Endothelial cell of umbilical vein (primary cell): ENCODE data around the gene IL4I1. TPM values are rescaled to one million over a fixed set of nuclear protein-coding genes. Genes with fewer than 3 reads are reported as not detected.

Experiments
- BruUV-seq: library from RNA; stranded (reverse); fragments of 400-500 nt; replicated peaks from 2 replicates; lab custom pipeline; 2021; lab: Mats Ljungman, UMichigan
- CTCF ChIA-PET: fragments of 300-600, 350-600 bp; sonication (Branson Sonifier 250); formaldehyde crosslinking; loops from one replicate; lab custom pipeline; 2021; ENCODE audit warnings: antibody characterized with exemption, inconsistent platforms; lab: Charles Lee
- POLR2A ChIA-PET: fragments of 300-600, 350-600 bp; sonication (Branson Sonifier 250); formaldehyde crosslinking; loops from one replicate; lab custom pipeline; 2021; ENCODE audit warnings: antibody characterized with exemption, inconsistent platforms; lab: Charles Lee
- DNase-seq: peaks from one replicate; pipeline ENCODE4 v3.0.0-alpha.2; 2011; ENCODE audit warnings: low read depth, low spot score
- FAIRE-seq: peaks from 2 replicates; lab custom pipeline; 2011; peaks lifted over from hg19 to GRCh38; lab: Jason Lieb, UNC
- H2AFZ ChIP-seq: 2 replicates; pipeline ENCODE4 v1.6.0; 2012; ENCODE audit warnings: low read depth, low read length, control low read depth, inconsistent platforms
- H3K27ac ChIP-seq: 2 replicates; pipeline ENCODE4 v1.5.1; 2011; ENCODE audit warnings: low read depth, mild to moderate bottlenecking, control low read depth, low read length, moderate library complexity; ENCODE audit not compliant: insufficient read depth
- H3K27me3 ChIP-seq, 2 experiments: 2 replicates each; pipeline versions ENCODE4 v1.6.0 to v1.6.1; 2011; ENCODE audit warnings: low read length in 2 of 2, mixed read lengths in 1 of 2; ENCODE audit not compliant: control insufficient read depth in 2 of 2, insufficient read depth in 2 of 2
- H3K36me3 ChIP-seq, 2 experiments: 2 replicates in 1 of 2; 3 replicates in 1 of 2; pipeline ENCODE4 v1.5.1; 2011; ENCODE audit warnings: low read length in 2 of 2, mild to moderate bottlenecking in 1 of 2, moderate library complexity in 1 of 2; ENCODE audit not compliant: control insufficient read depth in 2 of 2, insufficient read depth in 2 of 2; ENCODE audit errors: extremely low read depth in 1 of 2
- H3K4me1 ChIP-seq: 3 replicates; pipeline ENCODE4 v1.5.1; 2011; ENCODE audit warnings: mild to moderate bottlenecking, low read length; ENCODE audit not compliant: control insufficient read depth, insufficient read depth; ENCODE audit errors: extremely low read depth
- H3K4me2 ChIP-seq: 2 replicates; pipeline ENCODE4 v1.6.1; 2011; ENCODE audit warnings: low read length, control low read depth, mixed read lengths; ENCODE audit not compliant: insufficient read depth
- H3K4me3 ChIP-seq, 3 experiments: fragments of 200-600 bp in 1 of 3; sonication (generic), shearing (Covaris generic) in 1 of 3; replicated peaks in 1 of 3; 2 replicates each; pipeline ENCODE4 v1.5.1; 2011 to 2016; ENCODE audit warnings: control low read depth in 3 of 3, low read length in 3 of 3, mild to moderate bottlenecking in 2 of 3, inconsistent platforms in 1 of 3, low read depth in 1 of 3, moderate library complexity in 1 of 3; ENCODE audit not compliant: insufficient read depth in 1 of 3
- H3K79me2 ChIP-seq: 2 replicates; pipeline ENCODE4 v1.6.0; 2012; ENCODE audit warnings: low read length, inconsistent platforms; ENCODE audit not compliant: control insufficient read depth, insufficient read depth
- H3K9ac ChIP-seq: replicated peaks from 2 replicates; pipeline ENCODE3; 2011; ENCODE audit warnings: low read length, control low read depth; ENCODE audit not compliant: insufficient read depth; ENCODE audit errors: extremely low read depth
- H3K9me1 ChIP-seq: replicated peaks from 3 replicates; pipeline ENCODE4 v1.6.0; 2011; ENCODE audit warnings: mild to moderate bottlenecking, low read length; ENCODE audit not compliant: control insufficient read depth, insufficient read depth; ENCODE audit errors: extremely low read depth
- H3K9me3 ChIP-seq: replicated peaks from 2 replicates; pipeline ENCODE4 v1.5.1; 2012; ENCODE audit warnings: low read length, inconsistent platforms; ENCODE audit not compliant: control insufficient read depth, insufficient read depth
- H4K20me1 ChIP-seq: replicated peaks from 2 replicates; pipeline ENCODE3; 2011; ENCODE audit warnings: mild to moderate bottlenecking, low read length; ENCODE audit not compliant: control insufficient read depth, insufficient read depth; ENCODE audit errors: extremely low read depth
- CTCF ChIP-seq, 2 donors: IDR thresholded peaks; 1 replicate in 1 of 2; 2 replicates in 1 of 2; pipeline ENCODE4 v1.5.1; 2011; ENCODE audit warnings: low read length in 2 of 2, mild to moderate bottlenecking in 2 of 2, moderate library complexity in 2 of 2, control low read depth in 1 of 2, inconsistent platforms in 1 of 2, low read depth in 1 of 2; ENCODE audit not compliant: insufficient read depth in 1 of 2; ENCODE audit errors: extremely low read depth in 1 of 2
- EZH2 ChIP-seq: IDR thresholded peaks from 2 replicates; pipeline ENCODE4 v1.6.1; 2012; ENCODE audit warnings: borderline replicate concordance, low read depth, mild to moderate bottlenecking, moderate library complexity, low read length, inconsistent platforms; ENCODE audit not compliant: severe bottlenecking
- FOS ChIP-seq: IDR thresholded peaks from 2 replicates; pipeline ENCODE4 v1.6.1; 2011; ENCODE audit warnings: mild to moderate bottlenecking, low read length, moderate library complexity, borderline replicate concordance; ENCODE audit not compliant: insufficient read depth
- GATA2 ChIP-seq: IDR thresholded peaks from 2 replicates; pipeline ENCODE4 v1.7.0; 2011; ENCODE audit warnings: low read depth, mild to moderate bottlenecking, moderate library complexity, mixed read lengths, low read length; ENCODE audit not compliant: insufficient read length, insufficient read depth
- JUN ChIP-seq: IDR thresholded peaks from 2 replicates; pipeline ENCODE4 v1.6.1; 2011; ENCODE audit warnings: borderline replicate concordance, low read depth; ENCODE audit not compliant: insufficient read length, insufficient read depth
- MAX ChIP-seq: IDR thresholded peaks from 2 replicates; pipeline ENCODE4 v1.6.1; 2011; ENCODE audit not compliant: insufficient read depth, insufficient read length
- MYC ChIP-seq: IDR thresholded peaks from one replicate; pipeline ENCODE4 v1.6.1; 2011; ENCODE audit warnings: mild to moderate bottlenecking, low read depth, low read length
- POLR2A ChIP-seq: IDR thresholded peaks from 2 replicates; pipeline ENCODE4 v1.6.1; 2012; ENCODE audit warnings: low read depth, mild to moderate bottlenecking, control low read depth, low read length
- POLR2AphosphoS5 ChIP-seq: IDR thresholded peaks from 2 replicates; pipeline ENCODE4 v1.6.1; 2012; ENCODE audit warnings: low read depth, mild to moderate bottlenecking, control low read depth, low read length, moderate library complexity; ENCODE audit not compliant: insufficient read depth
- dilution Hi-C: fragments of 300-500 bp; cut with MboI; formaldehyde crosslinking; loops from one replicate; pipeline ENCODE4 v1.15.0; 2019; ENCODE audit warnings: low sequenced_read_pairs; ENCODE audit not compliant: extremely low pct_ligation_motif_present
- intact Hi-C: fragments of 100-400 bp; cut with micrococcal nuclease; formaldehyde crosslinking; loops from one replicate; pipeline ENCODE4 v1.10.0; 2022
- polyA plus RNA-seq, 4 experiments: library from polyadenylated mRNA; depleted of rRNA in 3 of 4; stranded (reverse) in 3 of 4; unstranded in 1 of 4; fragments of >200 nt; gene quantifications; 2 replicates each; pipeline versions ENCODE4 v1.2.1 to v1.2.3, GENCODE V29; 2011 to 2012; ENCODE audit warnings: missing spikeins in 1 of 4
- total RNA-seq: library from RNA; stranded (reverse); gene quantifications from 2 replicates; pipeline ENCODE4 v1.2.3, GENCODE V29; 2021

The IL4I1 gene
- total and polyA plus RNA-seq, 2 donors (not counting 3 experiments of a cell fraction or from before 2014, with no cell fraction given), result 5.0 to 5.6 TPM

GRCh38 chr19:49844138-49845095 is 52.3 kb downstream of the IL4I1 start:
- Histone ChIP-seq H3K4me1 (peaks cover 5% of the 10 kb centered on the region), H3K27ac (no peak overlapping the region), H3K27me3 (no peaks in the 10 kb centered on the region), H3K4me3 (no peak overlapping the region), H3K9me1 (no peaks in the 10 kb centered on the region), H3K79me2 (no peaks in the 10 kb centered on the region), H3K36me3 (peaks cover 2 to 4% of the 10 kb centered on the region in 2 experiments), H3K9me3 (no peaks in the 10 kb centered on the region), H3K9ac (no peak overlapping the region), H4K20me1 (no peaks in the 10 kb centered on the region), H3K4me2 (no peak overlapping the region), H2AFZ (no peak overlapping the region)
- dilution Hi-C loops, result no loop called here
- no peak for FAIRE-seq
- BruUV-seq, result no TSS peak
- CTCF ChIA-PET, result no interaction called here
- TF ChIP-seq MYC, result no peak
- no peak for TF ChIP-seq JUN
- TF ChIP-seq CTCF (IDR thresholded peaks at IDR 0.05; ENCODE audit: extremely low read depth in 1 of 2, insufficient read depth in 1 of 2, low read depth in 1 of 2, low read length in 2 of 2), result no peak
- TF ChIP-seq POLR2A, result no peak
- no peak for TF ChIP-seq MAX
- TF ChIP-seq FOS, result no peak
- TF ChIP-seq GATA2, result no peak
- TF ChIP-seq EZH2, result no peak
- TF ChIP-seq POLR2AphosphoS5, result no peak
- intact Hi-C loops, result no loop called here
- POLR2A ChIA-PET, result no interaction called here
- no peak for DNase-seq
